ENCODE results near the gene C3orf33. TPM values are rescaled to one million over a fixed set of nuclear protein-coding genes. Genes with fewer than 3 reads are reported as not detected.
A peak's percentile ranks its signal among the peaks of the same experiment; 100 is the strongest.

C3orf33 gene
- total and polyA plus RNA-seq, 2 of the 8 experiments (the other 6 are each of a cell fraction or from before 2014, with no cell fraction given), result 3.4 to 4.5 TPM

DNA sequence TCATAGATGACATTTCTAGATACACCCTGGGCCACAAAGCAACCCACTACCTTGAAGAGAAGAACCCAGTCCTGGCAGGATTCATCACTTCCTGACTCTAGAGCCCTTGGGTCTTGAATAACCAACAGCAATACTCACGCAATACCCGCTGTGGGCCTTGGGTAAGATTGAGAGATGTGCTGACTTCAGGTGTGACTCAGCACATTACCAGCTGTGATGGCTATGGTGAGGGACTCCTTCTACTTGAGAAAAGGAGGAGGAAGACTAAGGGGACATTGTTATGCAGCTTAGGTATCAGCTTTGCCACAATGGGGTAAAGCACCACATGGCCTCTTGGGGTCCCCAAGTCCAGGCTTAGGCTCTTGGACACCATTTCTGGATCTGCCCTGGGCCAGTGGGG is 14.9 kb downstream of the C3orf33 start:
- Histone ChIP-seq H2BK5ac (ENCODE audit: low read depth, low read length) (peak overlapping the region; percentile 22; the same call in 1 of the 2 replicates), H3K18ac (ENCODE audit: extremely low read depth, low read length) (0 out of 2 replicates have a peak overlapping the region, but pooled peaks have one; percentile 13), H3K9me3 (ENCODE audit: insufficient read depth in 2 of 2, low read depth in 1 of 2, low read length in 1 of 2) (no peaks in the 10 kb centered on the region), H3K23me2 (ENCODE audit: low read depth, low read length) (no peaks in the 10 kb centered on the region), H2BK20ac (ENCODE audit: low read length) (no peak overlapping the region), H2BK120ac (replicated peaks; ENCODE audit: low read depth, low read length) (no peak overlapping the region), H3K4me1 (replicated peaks in 1 of 4; ENCODE audit: control insufficient read depth in 3 of 4, insufficient read depth in 4 of 4, low read length in 3 of 4) (peaks cover 0 to 7% (median 3%) of the 10 kb centered on the region in 4 experiments; a peak in 4 of 7 replicates), H3K23ac (ENCODE audit: insufficient read length) (no peak overlapping the region), H3K27ac (ENCODE audit: low read depth, low read length) (no peak overlapping the region), H3K14ac (ENCODE audit: insufficient read length) (no peak overlapping the region), H4K91ac (replicated peaks; ENCODE audit: insufficient read length, low read length) (no peak overlapping the region), H4K20me1 (replicated peaks in 1 of 2; ENCODE audit: control insufficient read depth in 1 of 2, insufficient read depth in 2 of 2, low read length in 2 of 2) (no peaks in the 10 kb centered on the region), H3K4me3 (ENCODE audit: extremely low read depth in 1 of 4, insufficient read depth in 2 of 4, low read depth in 3 of 4, low read length in 4 of 4) (no peak overlapping the region), H3K27me3 (replicated peaks in 1 of 4; ENCODE audit: control insufficient read depth in 3 of 4, extremely low read depth in 1 of 4, insufficient read depth in 3 of 4, low read length in 3 of 4) (no peaks in the 10 kb centered on the region), H3K79me2 (ENCODE audit: control insufficient read depth in 1 of 2, insufficient read depth in 2 of 2, low read length in 2 of 2) (no peaks in the 10 kb centered on the region), H3K36me3 (ENCODE audit: control insufficient read depth in 2 of 4, insufficient read depth in 4 of 4, low read length in 3 of 4) (no peaks in the 10 kb centered on the region), H3K56ac (replicated peaks; ENCODE audit: insufficient read length, low read depth, low read length) (no peak overlapping the region), H2BK12ac (ENCODE audit: low read depth, low read length) (0 out of 2 replicates have a peak overlapping the region, but pooled peaks have one; percentile 51), H3K9ac (replicated peaks in 1 of 4; ENCODE audit: extremely low read depth in 1 of 4, low read depth in 3 of 4, low read length in 3 of 4) (no peak overlapping the region), H2BK15ac (ENCODE audit: low read length) (no peak overlapping the region), H4K8ac (ENCODE audit: extremely low read depth, insufficient read depth, low read length) (no peak overlapping the region), H3K79me1 (ENCODE audit: low read depth, low read length) (no peaks in the 10 kb centered on the region), H3K4ac (replicated peaks; ENCODE audit: insufficient read length, low read depth, low read length) (no peak overlapping the region), H4K5ac (ENCODE audit: insufficient read length, low read depth, low read length) (no peak overlapping the region), H2AFZ (ENCODE audit: low read length) (no peak overlapping the region), H3K4me2 (ENCODE audit: insufficient read depth in 1 of 2, low read depth in 2 of 2, low read length in 2 of 2) (no peak overlapping the region), H2AK5ac (ENCODE audit: low read depth, low read length) (no peak overlapping the region)
- FAIRE-seq, result no peak
- TF ChIP-seq MAFK (IDR thresholded peaks at IDR 0.05; ENCODE audit: low read depth, low read length) (peak; percentile 90), BACH1 (IDR thresholded peaks at IDR 0.05; ENCODE audit: low read length) (peak; percentile 98), RAD21 (IDR thresholded peaks at IDR 0.05 in 1 of 2, conservative IDR thresholded peaks at IDR 0.05 in 1 of 2; ENCODE audit: low read depth in 2 of 2, low read length in 2 of 2) (peak in 1 of 2 experiments; percentile 5; a peak in 1 of 4 replicates), RXRA (IDR thresholded peaks at IDR 0.05; ENCODE audit: insufficient read depth, low read depth, low read length) (no peak)
- TF ChIP-seq, protein P1, sequence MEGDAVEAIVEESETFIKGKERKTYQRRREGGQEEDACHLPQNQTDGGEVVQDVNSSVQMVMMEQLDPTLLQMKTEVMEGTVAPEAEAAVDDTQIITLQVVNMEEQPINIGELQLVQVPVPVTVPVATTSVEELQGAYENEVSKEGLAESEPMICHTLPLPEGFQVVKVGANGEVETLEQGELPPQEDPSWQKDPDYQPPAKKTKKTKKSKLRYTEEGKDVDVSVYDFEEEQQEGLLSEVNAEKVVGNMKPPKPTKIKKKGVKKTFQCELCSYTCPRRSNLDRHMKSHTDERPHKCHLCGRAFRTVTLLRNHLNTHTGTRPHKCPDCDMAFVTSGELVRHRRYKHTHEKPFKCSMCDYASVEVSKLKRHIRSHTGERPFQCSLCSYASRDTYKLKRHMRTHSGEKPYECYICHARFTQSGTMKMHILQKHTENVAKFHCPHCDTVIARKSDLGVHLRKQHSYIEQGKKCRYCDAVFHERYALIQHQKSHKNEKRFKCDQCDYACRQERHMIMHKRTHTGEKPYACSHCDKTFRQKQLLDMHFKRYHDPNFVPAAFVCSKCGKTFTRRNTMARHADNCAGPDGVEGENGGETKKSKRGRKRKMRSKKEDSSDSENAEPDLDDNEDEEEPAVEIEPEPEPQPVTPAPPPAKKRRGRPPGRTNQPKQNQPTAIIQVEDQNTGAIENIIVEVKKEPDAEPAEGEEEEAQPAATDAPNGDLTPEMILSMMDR (IDR thresholded peaks at IDR 0.05; ENCODE audit: control extremely low read depth in 1 of 3, insufficient read depth in 1 of 3, low read depth in 1 of 3, low read length in 3 of 3), result peak in 1 of 3 experiments; percentile 16; a peak in 1 of 4 replicates
- TF ChIP-seq, protein P2, sequence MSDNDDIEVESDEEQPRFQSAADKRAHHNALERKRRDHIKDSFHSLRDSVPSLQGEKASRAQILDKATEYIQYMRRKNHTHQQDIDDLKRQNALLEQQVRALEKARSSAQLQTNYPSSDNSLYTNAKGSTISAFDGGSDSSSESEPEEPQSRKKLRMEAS (IDR thresholded peaks at IDR 0.05), result no peak
- POLR2A ChIA-PET (ENCODE audit: partially characterized antibody), result interaction anchor here (1.3 kb wide), 1 partner anchor 45 kb away, joined by 3 read pairs; no protein-coding TSS in a partner anchor
- CTCF ChIA-PET (ENCODE audit: partially characterized antibody), result interaction anchor here (0.7 to 3.9 kb wide), 4 partner anchors 9 to 199 kb away, joined by 3 to 23 read pairs (median 4); partner anchors contain the start of gene C3orf33
- DNase-seq (ENCODE audit: low read depth in 1 of 2, low spot score in 2 of 2), result no peak
- WGBS, 2 experiments (ENCODE audit: extremely low coverage in 1 of 2, insufficient coverage in 1 of 2, insufficient read length in 1 of 2, insufficient replicate concordance in 2 of 2, low coverage in 1 of 2, low lambda C conversion rate in 2 of 2, missing lambda C conversion rate in 1 of 2), result 97% methylated on average over 2 of the region's 2 CpGs; no CpG with 5 or more reads in 1 of the 2 experiments

All from H1 (cell line).